ENCODE measurements around the gene EPHB4. TPM values are rescaled to one million over a fixed set of nuclear protein-coding genes. Genes with fewer than 3 reads are reported as not detected.

EPHB4 gene
- total RNA-seq, 1 donor from 2014 or later = 127 TPM

GRCh38 chr7:100781255-100781654, 46.1 kb downstream of the EPHB4 start:
- no peak for DNase-seq (ENCODE audit: low spot score in 2 of 2, unreplicated experiment in 2 of 2)
- no peak for TF ChIP-seq CTCF (IDR thresholded peaks at IDR 0.05; ENCODE audit: unreplicated experiment)
- H3K9me3 Mint-ChIP-seq = peaks cover 8% of the 10 kb centered on the region
- H3K27me3 Mint-ChIP-seq (ENCODE audit: low read depth) = peaks cover 6% of the 10 kb centered on the region
- H3K4me1 Mint-ChIP-seq = no peaks in the 10 kb centered on the region
- H3K27ac Mint-ChIP-seq = no peak overlapping the region
- H3K36me3 Mint-ChIP-seq = no peaks in the 10 kb centered on the region
- no peak overlapping the region for H3K4me3 Mint-ChIP-seq

GRCh38 chr7:100779359-100779758, 48.0 kb downstream of the EPHB4 start:
- Mint-ChIP-seq H3K9me3 (peaks cover 5% of the 10 kb centered on the region), H3K27me3 (ENCODE audit: low read depth) (peaks cover 4% of the 10 kb centered on the region), H3K36me3 (no peaks in the 10 kb centered on the region), H3K4me3 (no peak overlapping the region), H3K4me1 (no peaks in the 10 kb centered on the region), H3K27ac (no peak overlapping the region)
- no peak for DNase-seq (ENCODE audit: low spot score in 2 of 2, unreplicated experiment in 2 of 2)
- no peak for TF ChIP-seq CTCF (IDR thresholded peaks at IDR 0.05; ENCODE audit: unreplicated experiment)

- no peak for TF ChIP-seq CTCF (IDR thresholded peaks at IDR 0.05; ENCODE audit: unreplicated experiment)
- Mint-ChIP-seq H3K27ac (no peak overlapping the region), H3K4me3 (no peak overlapping the region), H3K9me3 (no peaks in the 10 kb centered on the region), H3K36me3 (no peaks in the 10 kb centered on the region), H3K27me3 (ENCODE audit: low read depth) (peaks cover 3% of the 10 kb centered on the region), H3K4me1 (no peaks in the 10 kb centered on the region)
- DNase-seq (ENCODE audit: low spot score in 2 of 2, unreplicated experiment in 2 of 2) = no peak
Observed at GRCh38 chr7:100778061-100778621, 49.2 kb downstream of the EPHB4 start.

GRCh38 chr7:100773491-100773890, 53.8 kb downstream of the EPHB4 start:
- H3K4me1 Mint-ChIP-seq = no peaks in the 10 kb centered on the region
- no peak for DNase-seq (ENCODE audit: low spot score in 2 of 2, unreplicated experiment in 2 of 2)
- no peak overlapping the region for H3K4me3 Mint-ChIP-seq
- no peak overlapping the region for H3K27ac Mint-ChIP-seq
- TF ChIP-seq CTCF (IDR thresholded peaks at IDR 0.05; ENCODE audit: unreplicated experiment) = no peak
- H3K36me3 Mint-ChIP-seq = no peaks in the 10 kb centered on the region
- H3K27me3 Mint-ChIP-seq (ENCODE audit: low read depth) = peaks cover 3% of the 10 kb centered on the region
- no peaks in the 10 kb centered on the region for H3K9me3 Mint-ChIP-seq

GRCh38 chr7:100768784-100769183, 58.5 kb downstream of the EPHB4 start:
- H3K9me3 Mint-ChIP-seq = no peaks in the 10 kb centered on the region
- no peaks in the 10 kb centered on the region for H3K36me3 Mint-ChIP-seq
- no peak for TF ChIP-seq CTCF (IDR thresholded peaks at IDR 0.05; ENCODE audit: unreplicated experiment)
- H3K4me1 Mint-ChIP-seq = no peaks in the 10 kb centered on the region
- no peaks in the 10 kb centered on the region for H3K27me3 Mint-ChIP-seq (ENCODE audit: low read depth)
- H3K4me3 Mint-ChIP-seq = no peak overlapping the region
- no peak for DNase-seq (ENCODE audit: low spot score in 2 of 2, unreplicated experiment in 2 of 2)
- H3K27ac Mint-ChIP-seq = no peak overlapping the region

- Mint-ChIP-seq H3K9me3 (no peaks in the 10 kb centered on the region), H3K4me3 (no peak overlapping the region), H3K27me3 (ENCODE audit: low read depth) (no peaks in the 10 kb centered on the region), H3K36me3 (no peaks in the 10 kb centered on the region), H3K27ac (no peak overlapping the region), H3K4me1 (no peaks in the 10 kb centered on the region)
- no peak for TF ChIP-seq CTCF (IDR thresholded peaks at IDR 0.05; ENCODE audit: unreplicated experiment)
- DNase-seq (ENCODE audit: low spot score in 2 of 2, unreplicated experiment in 2 of 2) = no peak
Observed at GRCh38 chr7:100765250-100765649, 62.1 kb downstream of the EPHB4 start.
